Measurements from ENCODE around the gene CAMKK1. TPM values are rescaled to one million over a fixed set of nuclear protein-coding genes. Genes with fewer than 3 reads are reported as not detected.
A peak's percentile ranks its signal among the peaks of the same experiment; 100 is the strongest.

The CAMKK1 gene
- total RNA-seq, 1 experiment from 2014 or later: 0.07 TPM

GRCh38 chr17:3896968-3897235 is 4.0 kb upstream of the CAMKK1 start:
- Histone ChIP-seq H4K20me1 (ENCODE audit: insufficient read depth, low read depth, low read length) (no peaks in the 10 kb centered on the region), H2AFZ (ENCODE audit: low read length) (no peak overlapping the region), H3K27ac (ENCODE audit: low read length) (no peak overlapping the region), H3K9me3 (ENCODE audit: low read length) (no peaks in the 10 kb centered on the region), H3K9ac (ENCODE audit: low read length) (no peak overlapping the region), H3K36me3 (ENCODE audit: insufficient read depth, low read length) (no peaks in the 10 kb centered on the region), H3K4me1 (ENCODE audit: low read length) (peaks cover 12% of the 10 kb centered on the region), H3K4me3 (ENCODE audit: low read length) (no peak overlapping the region), H3K4me2 (ENCODE audit: low read depth, low read length, poor library complexity, severe bottlenecking) (no peak overlapping the region), H3K27me3 (ENCODE audit: low read length) (no peaks in the 10 kb centered on the region), H3K79me2 (ENCODE audit: low read length) (no peaks in the 10 kb centered on the region), H3K9me2 (replicated peaks; ENCODE audit: insufficient read depth, low read length) (no peaks in the 10 kb centered on the region)
- no peak for DNase-seq

- Histone ChIP-seq H3K27me3 (ENCODE audit: low read length) (no peaks in the 10 kb centered on the region), H3K27ac (ENCODE audit: low read length) (no peak overlapping the region), H2AFZ (ENCODE audit: low read length) (no peak overlapping the region), H3K9me2 (replicated peaks; ENCODE audit: insufficient read depth, low read length) (no peaks in the 10 kb centered on the region), H3K9me3 (ENCODE audit: low read length) (no peaks in the 10 kb centered on the region), H3K4me1 (ENCODE audit: low read length) (peaks cover 16% of the 10 kb centered on the region), H3K9ac (ENCODE audit: low read length) (no peak overlapping the region), H3K4me3 (ENCODE audit: low read length) (no peak overlapping the region), H3K79me2 (ENCODE audit: low read length) (no peaks in the 10 kb centered on the region), H3K36me3 (ENCODE audit: insufficient read depth, low read length) (no peaks in the 10 kb centered on the region), H3K4me2 (ENCODE audit: low read depth, low read length, poor library complexity, severe bottlenecking) (no peak overlapping the region), H4K20me1 (ENCODE audit: insufficient read depth, low read depth, low read length) (peaks cover 4% of the 10 kb centered on the region; the same call in 1 of the 2 replicates)
- no peak for DNase-seq
These were observed 3.5 kb upstream of the CAMKK1 start for GRCh38 chr17:3896108-3896967.

GRCh38 chr17:3895354-3895753 is 2.5 kb upstream of the CAMKK1 start:
- Histone ChIP-seq H4K20me1 (ENCODE audit: insufficient read depth, low read depth, low read length) (peaks cover 11% of the 10 kb centered on the region; the same call in 1 of the 2 replicates), H3K4me2 (ENCODE audit: low read depth, low read length, poor library complexity, severe bottlenecking) (no peak overlapping the region), H3K36me3 (ENCODE audit: insufficient read depth, low read length) (no peaks in the 10 kb centered on the region), H3K79me2 (ENCODE audit: low read length) (no peaks in the 10 kb centered on the region), H3K27ac (ENCODE audit: low read length) (no peak overlapping the region), H2AFZ (ENCODE audit: low read length) (no peak overlapping the region), H3K4me1 (ENCODE audit: low read length) (peaks cover 25% of the 10 kb centered on the region), H3K4me3 (ENCODE audit: low read length) (no peak overlapping the region), H3K9ac (ENCODE audit: low read length) (no peak overlapping the region), H3K27me3 (ENCODE audit: low read length) (no peaks in the 10 kb centered on the region), H3K9me2 (replicated peaks; ENCODE audit: insufficient read depth, low read length) (no peaks in the 10 kb centered on the region), H3K9me3 (ENCODE audit: low read length) (no peaks in the 10 kb centered on the region)
- DNase-seq: no peak

GRCh38 chr17:3894911-3895343 is 2.1 kb upstream of the CAMKK1 start:
- no peaks in the 10 kb centered on the region for H3K9me3 ChIP-seq (ENCODE audit: low read length)
- no peak overlapping the region for H2AFZ ChIP-seq (ENCODE audit: low read length)
- no peaks in the 10 kb centered on the region for H3K9me2 ChIP-seq (replicated peaks; ENCODE audit: insufficient read depth, low read length)
- H4K20me1 ChIP-seq (ENCODE audit: insufficient read depth, low read depth, low read length): peaks cover 11% of the 10 kb centered on the region; the same call in 1 of the 2 replicates
- H3K9ac ChIP-seq (ENCODE audit: low read length): no peak overlapping the region
- no peaks in the 10 kb centered on the region for H3K36me3 ChIP-seq (ENCODE audit: insufficient read depth, low read length)
- H3K79me2 ChIP-seq (ENCODE audit: low read length): no peaks in the 10 kb centered on the region
- H3K4me2 ChIP-seq (ENCODE audit: low read depth, low read length, poor library complexity, severe bottlenecking): no peak overlapping the region
- H3K4me1 ChIP-seq (ENCODE audit: low read length): peaks cover 30% of the 10 kb centered on the region
- DNase-seq: no peak
- H3K27ac ChIP-seq (ENCODE audit: low read length): no peak overlapping the region
- no peaks in the 10 kb centered on the region for H3K27me3 ChIP-seq (ENCODE audit: low read length)
- H3K4me3 ChIP-seq (ENCODE audit: low read length): no peak overlapping the region

- Histone ChIP-seq H3K9me3 (ENCODE audit: low read length) (no peaks in the 10 kb centered on the region), H3K4me1 (ENCODE audit: low read length) (peaks cover 34% of the 10 kb centered on the region), H3K27me3 (ENCODE audit: low read length) (no peaks in the 10 kb centered on the region), H3K36me3 (ENCODE audit: insufficient read depth, low read length) (no peaks in the 10 kb centered on the region), H4K20me1 (ENCODE audit: insufficient read depth, low read depth, low read length) (peaks cover 11% of the 10 kb centered on the region; the same call in 1 of the 2 replicates), H3K4me3 (ENCODE audit: low read length) (no peak overlapping the region), H3K27ac (ENCODE audit: low read length) (no peak overlapping the region), H3K9ac (ENCODE audit: low read length) (no peak overlapping the region), H2AFZ (ENCODE audit: low read length) (no peak overlapping the region), H3K9me2 (replicated peaks; ENCODE audit: insufficient read depth, low read length) (no peaks in the 10 kb centered on the region), H3K4me2 (ENCODE audit: low read depth, low read length, poor library complexity, severe bottlenecking) (no peak overlapping the region), H3K79me2 (ENCODE audit: low read length) (no peaks in the 10 kb centered on the region)
- DNase-seq: no peak
These were observed 1.3 kb upstream of the CAMKK1 start for GRCh38 chr17:3894188-3894587.

GRCh38 chr17:3893720-3894116 is 865 bp upstream of the CAMKK1 start:
- Histone ChIP-seq H3K9ac (ENCODE audit: low read length) (no peak overlapping the region), H3K4me1 (ENCODE audit: low read length) (peaks cover 34% of the 10 kb centered on the region), H3K9me2 (replicated peaks; ENCODE audit: insufficient read depth, low read length) (no peaks in the 10 kb centered on the region), H3K27me3 (ENCODE audit: low read length) (no peaks in the 10 kb centered on the region), H3K4me3 (ENCODE audit: low read length) (no peak overlapping the region; the same call in 1 of the 2 replicates), H3K79me2 (ENCODE audit: low read length) (no peaks in the 10 kb centered on the region), H3K27ac (ENCODE audit: low read length) (no peak overlapping the region), H4K20me1 (ENCODE audit: insufficient read depth, low read depth, low read length) (peaks cover 11% of the 10 kb centered on the region; the same call in 1 of the 2 replicates), H3K9me3 (ENCODE audit: low read length) (no peaks in the 10 kb centered on the region), H2AFZ (ENCODE audit: low read length) (no peak overlapping the region), H3K4me2 (ENCODE audit: low read depth, low read length, poor library complexity, severe bottlenecking) (peak overlapping the region; percentile 86), H3K36me3 (ENCODE audit: insufficient read depth, low read length) (no peaks in the 10 kb centered on the region)
- no peak for DNase-seq

GRCh38 chr17:3892095-3892998 is 506 bp downstream of the CAMKK1 start:
- Histone ChIP-seq H4K20me1 (ENCODE audit: insufficient read depth, low read depth, low read length) (peaks cover 11% of the 10 kb centered on the region; the same call in 1 of the 2 replicates), H3K27ac (ENCODE audit: low read length) (no peak overlapping the region), H3K4me2 (ENCODE audit: low read depth, low read length, poor library complexity, severe bottlenecking) (peak overlapping the region; percentile 78), H3K27me3 (ENCODE audit: low read length) (no peaks in the 10 kb centered on the region), H3K9ac (ENCODE audit: low read length) (peak overlapping the region; percentile 54), H3K9me3 (ENCODE audit: low read length) (no peaks in the 10 kb centered on the region), H3K36me3 (ENCODE audit: insufficient read depth, low read length) (no peaks in the 10 kb centered on the region), H3K79me2 (ENCODE audit: low read length) (no peaks in the 10 kb centered on the region), H3K4me1 (ENCODE audit: low read length) (peaks cover 34% of the 10 kb centered on the region), H2AFZ (ENCODE audit: low read length) (peak overlapping the region; percentile 69), H3K4me3 (ENCODE audit: low read length) (peak overlapping the region; percentile 67), H3K9me2 (replicated peaks; ENCODE audit: insufficient read depth, low read length) (no peaks in the 10 kb centered on the region)
- DNase-seq: peak; percentile 52

- DNase-seq: no peak
- Histone ChIP-seq H3K9ac (ENCODE audit: low read length) (no peak overlapping the region), H2AFZ (ENCODE audit: low read length) (no peak overlapping the region)
These were observed 1.2 kb downstream of the CAMKK1 start for GRCh38 chr17:3891626-3892094.

More at GRCh38 chr17:3891626-3892094, 1.2 kb downstream of the CAMKK1 start:
- Histone ChIP-seq H3K4me3 (ENCODE audit: low read length) (no peak overlapping the region), H3K9me3 (ENCODE audit: low read length) (no peaks in the 10 kb centered on the region), H3K4me2 (ENCODE audit: low read depth, low read length, poor library complexity, severe bottlenecking) (no peak overlapping the region), H3K27ac (ENCODE audit: low read length) (no peak overlapping the region), H3K9me2 (replicated peaks; ENCODE audit: insufficient read depth, low read length) (no peaks in the 10 kb centered on the region), H3K27me3 (ENCODE audit: low read length) (no peaks in the 10 kb centered on the region), H3K4me1 (ENCODE audit: low read length) (peaks cover 34% of the 10 kb centered on the region), H3K79me2 (ENCODE audit: low read length) (no peaks in the 10 kb centered on the region), H4K20me1 (ENCODE audit: insufficient read depth, low read depth, low read length) (peaks cover 11% of the 10 kb centered on the region; the same call in 1 of the 2 replicates), H3K36me3 (ENCODE audit: insufficient read depth, low read length) (no peaks in the 10 kb centered on the region)
